A673 (cell line): ENCODE data around the gene PLCG2. TPM values are rescaled to one million over a fixed set of nuclear protein-coding genes. Genes with fewer than 3 reads are reported as not detected.

ENCODE experiments used
- BruUV-seq: library from RNA; stranded (reverse); fragments of 400-500 nt; replicated peaks from 2 replicates; lab custom pipeline; 2021; lab: Mats Ljungman, UMichigan
- CTCF ChIA-PET: fragments of 300-600 bp; sonication (Branson Sonifier 250); formaldehyde crosslinking; loops from one replicate; lab custom pipeline; 2022; ENCODE audit warnings: antibody characterized with exemption; lab: Charles Lee
- POLR2A ChIA-PET: fragments of 300-600 bp; sonication (Branson Sonifier 250); formaldehyde crosslinking; loops from one replicate; lab custom pipeline; 2022; ENCODE audit warnings: antibody characterized with exemption; ENCODE audit not compliant: low non-redundant PET; lab: Charles Lee
- DNase-seq: peaks from one replicate; pipeline ENCODE4 v3.0.0-alpha.2; 2015; ENCODE audit warnings: low spot score
- H3K27ac ChIP-seq: fragments of 200-600 bp; sonication (generic); 2 replicates; pipeline ENCODE4 v1.5.1; 2016; ENCODE audit warnings: mixed run types, low read depth, mild to moderate bottlenecking, mixed read lengths, antibody characterized with exemption, low read length; ENCODE audit not compliant: poor library complexity, severe bottlenecking
- H3K27me3 ChIP-seq: fragments of 200-600 bp; sonication (generic); replicated peaks from 2 replicates; pipeline ENCODE4 v1.6.1; 2017; ENCODE audit warnings: mixed run types, low read depth, mild to moderate bottlenecking, mixed read lengths, antibody characterized with exemption, low read length; ENCODE audit not compliant: insufficient read depth, poor library complexity
- H3K36me3 ChIP-seq: fragments of 200-600 bp; sonication (generic); 2 replicates; pipeline ENCODE4 v1.6.1; 2016; ENCODE audit warnings: mixed run types, mild to moderate bottlenecking, mixed read lengths, antibody characterized with exemption, low read length; ENCODE audit not compliant: insufficient read depth, poor library complexity, severe bottlenecking
- H3K4me1 ChIP-seq: fragments of 200-600 bp; sonication (generic); 2 replicates; pipeline ENCODE4 v1.6.1; 2017; ENCODE audit warnings: mixed run types, mild to moderate bottlenecking, mixed read lengths, antibody characterized with exemption, low read length; ENCODE audit not compliant: insufficient read depth, poor library complexity, severe bottlenecking
- H3K4me3 ChIP-seq: fragments of 200-600 bp; sonication (generic); 2 replicates; pipeline ENCODE4 v1.5.1; 2016; ENCODE audit warnings: low read depth, mixed run types, mild to moderate bottlenecking, mixed read lengths, low read length; ENCODE audit not compliant: poor library complexity, severe bottlenecking
- H3K9me3 ChIP-seq: fragments of 200-600 bp; sonication (generic); 2 replicates; pipeline ENCODE4 v1.6.1; 2016; ENCODE audit warnings: mixed run types, low read depth, mild to moderate bottlenecking, mixed read lengths, antibody characterized with exemption, low read length; ENCODE audit not compliant: poor library complexity, severe bottlenecking
- CTCF ChIP-seq: fragments of 300-800, 200-600 bp; sonication (generic); conservative IDR thresholded peaks from 2 replicates; pipeline ENCODE4 v1.5.1; 2017; ENCODE audit warnings: low read depth, mild to moderate bottlenecking, antibody characterized with exemption, low read length, moderate library complexity, mixed read lengths
- EZH2 ChIP-seq: fragments of 200-600 bp; sonication (generic); IDR thresholded peaks from 2 replicates; pipeline ENCODE4 v1.6.1; 2017; ENCODE audit warnings: borderline replicate concordance, low read depth, mild to moderate bottlenecking, mixed read lengths, antibody characterized with exemption, low read length; ENCODE audit not compliant: poor library complexity, severe bottlenecking
- intact Hi-C: fragments of 100-400 bp; cut with micrococcal nuclease; formaldehyde crosslinking; loops from one replicate; pipeline ENCODE4 v1.10.0; 2022; ENCODE audit not compliant: unreplicated experiment
- total RNA-seq: library from RNA; stranded (reverse); gene quantifications from 2 replicates; pipeline ENCODE4 v1.2.3, GENCODE V29; 2021

The PLCG2 gene
- total RNA-seq, 1 experiment from 2014 or later, result 9.6 TPM

DNA sequence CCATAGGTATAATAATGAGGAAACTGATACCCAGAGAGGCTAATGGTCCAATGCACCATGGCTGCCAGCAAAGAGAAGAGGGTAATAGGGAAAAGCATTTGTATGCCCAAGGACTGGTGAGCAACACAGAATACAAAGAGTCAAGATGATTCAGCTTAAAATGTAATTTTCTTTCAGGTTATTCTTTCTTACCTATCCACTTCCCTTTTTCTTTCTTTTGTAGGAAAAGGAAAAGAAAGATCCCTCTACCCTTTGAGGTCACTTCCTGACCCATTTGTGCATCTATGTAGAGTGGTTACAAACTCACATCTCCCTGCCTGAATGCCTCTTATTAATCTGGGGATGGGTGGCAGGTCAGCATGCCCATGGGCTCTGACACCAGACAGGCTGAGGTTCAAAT, 3.5 kb upstream of the PLCG2 start:
- TF ChIP-seq CTCF, result no peak
- no peak for TF ChIP-seq EZH2
- intact Hi-C loops, result no loop called here
- Histone ChIP-seq H3K4me1 (peaks cover 3% of the 10 kb centered on the region), H3K9me3 (no peaks in the 10 kb centered on the region), H3K36me3 (no peaks in the 10 kb centered on the region), H3K4me3 (no peak overlapping the region), H3K27ac (no peak overlapping the region), H3K27me3 (peaks cover 11% of the 10 kb centered on the region)
- no TSS peak for BruUV-seq
- CTCF ChIA-PET, result no interaction called here
- POLR2A ChIA-PET, result no interaction called here
- no peak for DNase-seq

DNA sequence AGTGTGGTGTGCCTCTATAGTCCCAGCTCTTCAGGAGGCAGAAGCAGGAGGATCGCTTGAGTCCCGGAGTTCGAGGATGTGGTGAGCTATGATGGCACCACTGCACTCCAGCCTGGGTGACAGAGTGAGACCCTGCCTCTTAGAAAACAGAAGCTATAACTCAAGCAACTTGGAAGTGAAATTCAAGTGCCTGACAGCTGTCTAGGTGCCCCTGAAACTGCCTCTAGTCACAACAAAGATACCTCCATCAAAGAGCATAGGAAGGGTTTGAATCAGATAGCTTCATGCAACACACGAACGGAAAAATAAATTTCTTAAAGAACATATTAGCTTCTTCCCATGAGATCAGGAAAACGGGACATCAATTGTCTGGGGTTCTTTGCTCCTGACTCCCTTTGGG, 860 bp upstream of the PLCG2 start:
- no peak overlapping the region for H3K4me3 ChIP-seq
- H3K36me3 ChIP-seq, result no peaks in the 10 kb centered on the region
- intact Hi-C loops, result no loop called here

DNA sequence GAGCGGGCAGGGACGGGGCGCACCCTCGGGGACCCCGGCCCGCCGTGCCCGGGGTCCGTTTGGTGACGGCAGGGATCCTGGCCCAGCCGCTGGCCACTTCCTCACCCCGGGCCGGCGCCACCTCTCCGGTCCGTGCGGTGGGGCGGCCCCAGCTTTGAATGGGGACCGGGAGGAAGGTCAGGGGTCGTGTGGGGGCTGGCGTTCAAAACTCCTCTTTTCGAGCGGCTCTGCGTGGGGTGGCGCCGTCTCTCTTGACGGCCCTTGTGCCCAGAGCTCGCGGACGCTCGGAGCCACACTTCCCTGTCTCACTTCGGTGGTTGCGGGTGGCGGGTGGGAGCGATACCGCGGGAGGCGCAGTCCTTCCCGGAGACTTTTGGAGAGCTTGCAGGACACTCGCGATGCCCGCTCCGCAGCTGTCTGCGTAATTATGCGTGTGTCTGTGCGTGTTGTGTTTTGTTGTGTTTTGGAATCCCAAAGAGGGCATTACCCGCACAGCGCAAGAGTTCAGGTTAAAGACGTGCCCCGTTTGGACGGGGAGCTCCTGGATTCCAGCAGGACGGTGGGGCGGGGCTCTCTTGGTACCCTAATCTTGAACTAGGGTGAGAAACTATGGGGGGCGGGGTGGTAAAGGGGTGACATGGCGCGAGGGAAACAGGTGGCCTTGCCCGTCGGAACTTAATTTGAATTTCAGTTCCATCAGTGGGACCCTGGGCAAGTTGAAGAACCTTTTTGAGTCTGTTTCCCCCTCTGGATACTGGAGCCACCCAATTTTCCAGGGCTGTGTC, 637 bp downstream of the PLCG2 start:
- TF ChIP-seq CTCF, result no peak
- peak; percentile 53 for TF ChIP-seq EZH2
- ChIA-PET CTCF (no interaction called here), POLR2A (no interaction called here)
- Histone ChIP-seq H3K27me3 (peaks cover 21% of the 10 kb centered on the region), H3K9me3 (no peaks in the 10 kb centered on the region), H3K4me3 (peak overlapping the region; percentile 54), H3K27ac (no peak overlapping the region), H3K36me3 (no peaks in the 10 kb centered on the region), H3K4me1 (peaks cover 3% of the 10 kb centered on the region)
- no TSS peak for BruUV-seq
- intact Hi-C loops, result no loop called here
- no peak for DNase-seq

More for the DNA sequence above, 860 bp upstream of the PLCG2 start:
- H3K4me1 ChIP-seq, result peaks cover 3% of the 10 kb centered on the region
- no TSS peak for BruUV-seq
- no peak for DNase-seq
- CTCF ChIA-PET, result no interaction called here
- no peak for TF ChIP-seq CTCF
- H3K27ac ChIP-seq, result no peak overlapping the region
- H3K27me3 ChIP-seq, result peaks cover 21% of the 10 kb centered on the region
- POLR2A ChIA-PET, result no interaction called here
- no peaks in the 10 kb centered on the region for H3K9me3 ChIP-seq
